Stimulated activated CD8-positive, alpha-beta memory T cell treated with anti-CD3 and anti-CD28 coated beads, Interleukin-12 subunit alpha, Interleukin-12 subunit beta, amount 100 ng/mL, for 24 hours (primary cell): ENCODE data around the gene B3GNT5.

Source experiments
- DNase-seq: peaks from one replicate; pipeline ENCODE4 v3.0.0-alpha.2; 2020; ENCODE audit errors: extremely low read depth

The B3GNT5 gene

DNA sequence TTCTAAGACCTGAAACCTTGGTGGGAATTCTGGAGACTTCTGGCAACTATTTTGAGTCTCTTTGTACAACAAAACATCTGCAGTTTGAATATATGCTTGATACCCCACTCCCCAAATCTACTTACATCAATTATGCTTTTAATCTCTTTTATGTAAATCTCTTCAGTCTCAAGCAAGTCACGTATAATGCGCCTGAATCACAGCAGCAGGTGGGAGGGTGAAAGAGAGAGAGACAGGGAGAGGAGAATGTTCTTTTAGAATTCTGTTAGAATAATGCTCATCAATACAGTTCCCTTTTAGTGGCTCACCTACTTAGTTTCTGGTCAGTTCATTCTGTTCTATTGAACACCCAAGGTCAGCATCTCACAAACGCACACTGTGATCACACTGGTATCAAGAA, 22.2 kb upstream of the B3GNT5 start:
- DNase-seq, result no peak

DNA sequence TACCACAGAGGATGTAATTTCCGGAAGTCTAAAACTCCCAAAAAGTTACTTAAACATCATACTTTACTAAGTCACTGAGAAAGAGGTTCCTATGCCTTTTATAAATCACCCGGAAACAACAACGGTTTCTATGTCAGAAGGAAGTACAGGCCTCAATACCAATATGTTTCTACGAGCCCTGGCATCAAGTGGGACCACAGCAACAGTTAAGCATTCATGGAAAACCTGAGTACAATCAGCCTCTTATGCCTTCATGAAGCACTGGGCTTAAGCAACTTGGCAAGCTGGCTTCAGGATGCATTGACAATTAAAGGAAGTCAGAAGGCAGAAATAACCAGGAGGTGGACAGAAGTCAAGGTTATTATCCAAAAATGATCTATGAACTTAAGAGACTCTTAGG, 19.1 kb upstream of the B3GNT5 start:
- no peak for DNase-seq

DNA sequence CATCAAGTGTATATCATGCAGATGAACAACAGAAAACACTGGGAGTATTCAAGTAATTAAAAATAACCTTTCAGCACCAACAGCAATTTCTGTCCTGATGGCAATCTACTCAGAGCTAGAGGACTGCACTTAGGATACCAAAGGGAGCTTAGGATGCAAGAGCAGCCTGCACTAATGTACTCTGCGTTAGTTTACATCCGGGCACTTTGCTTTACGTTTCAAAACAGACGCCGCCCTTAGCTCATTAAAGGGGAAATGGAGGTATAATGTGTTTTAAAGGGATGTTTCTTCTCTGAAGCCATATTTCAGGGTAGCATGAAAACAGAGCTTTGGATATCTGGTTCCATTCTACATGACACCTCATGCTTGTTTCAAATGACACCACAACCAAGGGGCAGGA, 14.0 kb upstream of the B3GNT5 start:
- no peak for DNase-seq

DNA sequence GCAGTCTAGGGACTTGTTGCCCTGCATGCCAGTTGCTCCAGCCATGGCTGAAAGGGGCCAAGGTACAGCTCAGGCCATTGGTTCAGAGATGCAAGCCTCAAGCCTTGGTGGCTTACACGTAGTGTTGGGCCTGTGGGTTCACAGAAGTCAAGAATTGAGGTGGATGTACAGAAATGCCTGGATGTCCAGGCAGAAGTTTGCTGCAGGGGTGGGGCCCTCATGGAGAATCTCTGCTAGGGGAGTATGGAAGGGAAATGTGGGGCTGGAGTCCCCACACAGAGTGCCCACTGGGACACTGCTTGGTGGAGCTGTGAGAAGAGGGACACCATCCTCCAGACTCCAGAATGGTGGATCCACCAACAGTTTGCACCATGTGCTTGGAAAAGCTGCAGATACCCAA, 10.6 kb upstream of the B3GNT5 start:
- DNase-seq, result no peak

DNA sequence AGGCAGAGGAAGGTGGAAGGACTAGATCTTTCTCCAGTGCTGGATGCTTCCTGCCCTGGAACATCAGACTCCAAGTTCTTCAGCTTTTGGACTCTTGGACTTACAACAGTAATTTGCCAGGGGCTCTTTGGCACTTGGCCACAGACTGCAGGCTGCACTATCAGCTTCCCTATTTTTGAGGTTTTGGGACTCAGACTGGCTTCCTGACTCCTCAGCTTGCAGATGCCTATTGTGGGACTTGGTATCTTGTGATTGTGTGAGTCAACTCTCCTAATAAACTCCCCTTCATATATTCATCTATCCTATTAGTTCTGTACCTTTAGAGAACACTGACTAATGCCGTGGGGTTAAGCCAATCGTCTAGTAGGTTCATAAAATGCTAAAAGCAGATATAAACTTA, 8.8 kb upstream of the B3GNT5 start:
- DNase-seq, result no peak

DNA sequence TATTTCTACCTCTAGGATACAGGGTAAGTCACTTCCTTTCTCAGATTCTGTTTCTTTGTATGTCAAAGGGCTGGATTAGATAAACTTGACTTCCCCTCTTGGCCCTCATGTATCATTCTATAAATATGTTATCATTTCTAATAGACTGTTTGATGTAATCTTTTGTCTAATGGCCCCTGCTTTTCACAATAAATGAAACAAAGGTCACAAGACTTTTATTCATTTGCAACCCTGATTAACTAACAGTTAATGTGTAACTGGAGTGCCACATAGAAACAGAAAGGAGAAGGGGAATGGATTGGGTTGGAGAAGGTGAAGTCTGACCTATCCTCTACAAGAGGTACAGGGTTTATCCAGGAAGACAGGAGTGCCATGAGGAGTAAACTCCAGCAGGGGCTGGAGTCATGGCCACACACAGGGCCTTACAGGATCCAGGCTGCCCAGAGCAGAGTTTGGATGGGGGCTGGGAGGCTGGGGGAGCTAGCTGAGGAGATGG, 8.0 kb upstream of the B3GNT5 start:
- no peak for DNase-seq

DNA sequence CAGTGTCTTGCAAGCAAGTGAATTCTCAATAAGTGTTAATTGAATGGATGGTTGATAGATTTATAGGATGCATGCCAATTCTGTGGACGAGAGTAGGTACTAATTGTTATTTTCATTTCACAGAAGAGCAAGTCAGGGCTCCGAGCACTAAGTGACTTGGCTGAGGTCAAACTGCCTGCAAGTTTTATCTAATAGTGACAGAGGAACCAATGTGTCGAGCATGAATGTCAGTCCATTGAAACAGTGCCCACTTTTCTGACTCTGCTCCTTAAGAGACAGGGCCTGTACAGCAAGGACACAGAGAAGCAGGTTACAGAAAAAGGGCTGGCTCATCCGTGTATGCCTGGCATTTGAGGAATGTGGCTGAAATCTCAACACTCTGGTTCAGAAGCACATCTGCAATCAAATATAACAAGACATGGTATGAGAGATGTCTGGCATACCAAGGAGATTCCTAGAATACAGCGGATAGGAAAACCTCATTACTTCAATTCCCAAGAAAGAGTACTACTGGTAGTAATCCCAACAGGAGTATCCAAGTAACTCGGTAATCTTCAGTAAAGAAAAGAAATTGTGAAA, 6.0 kb upstream of the B3GNT5 start:
- DNase-seq, result no peak

DNA sequence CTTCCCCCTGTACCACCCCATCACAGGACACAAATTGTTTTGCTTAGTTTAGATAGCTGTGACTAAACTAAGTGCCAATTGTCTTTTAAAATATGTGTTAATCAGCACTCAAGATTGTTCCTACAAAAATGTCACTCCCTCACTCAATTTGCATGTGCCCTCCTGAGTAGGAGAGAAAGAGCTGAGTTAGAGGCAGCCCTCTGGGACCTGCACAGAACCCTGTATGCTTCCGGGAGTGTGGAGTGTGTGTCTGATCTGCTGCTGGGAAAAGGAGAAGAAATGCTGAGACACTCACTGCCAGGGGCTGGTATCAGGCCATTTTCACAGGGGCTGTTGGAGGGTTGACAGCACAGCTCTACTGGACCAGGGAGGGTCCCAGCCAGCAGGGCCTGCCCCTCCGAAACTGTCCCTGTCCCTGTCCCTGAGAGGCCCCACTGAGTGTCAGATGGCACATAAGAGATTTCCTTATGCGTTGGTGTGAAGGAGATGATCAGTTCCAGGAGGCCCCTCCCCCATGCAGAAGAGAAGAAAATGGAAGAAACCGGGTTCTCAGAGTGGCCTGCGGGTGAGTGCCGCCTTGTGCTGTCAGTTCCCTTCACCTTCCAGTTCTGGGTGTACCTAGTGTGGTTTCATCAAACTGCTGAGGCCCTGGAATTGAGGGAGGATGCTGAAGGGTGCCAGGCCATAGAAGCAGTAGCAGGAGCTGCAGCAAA, 3.9 kb upstream of the B3GNT5 start:
- no peak for DNase-seq

DNA sequence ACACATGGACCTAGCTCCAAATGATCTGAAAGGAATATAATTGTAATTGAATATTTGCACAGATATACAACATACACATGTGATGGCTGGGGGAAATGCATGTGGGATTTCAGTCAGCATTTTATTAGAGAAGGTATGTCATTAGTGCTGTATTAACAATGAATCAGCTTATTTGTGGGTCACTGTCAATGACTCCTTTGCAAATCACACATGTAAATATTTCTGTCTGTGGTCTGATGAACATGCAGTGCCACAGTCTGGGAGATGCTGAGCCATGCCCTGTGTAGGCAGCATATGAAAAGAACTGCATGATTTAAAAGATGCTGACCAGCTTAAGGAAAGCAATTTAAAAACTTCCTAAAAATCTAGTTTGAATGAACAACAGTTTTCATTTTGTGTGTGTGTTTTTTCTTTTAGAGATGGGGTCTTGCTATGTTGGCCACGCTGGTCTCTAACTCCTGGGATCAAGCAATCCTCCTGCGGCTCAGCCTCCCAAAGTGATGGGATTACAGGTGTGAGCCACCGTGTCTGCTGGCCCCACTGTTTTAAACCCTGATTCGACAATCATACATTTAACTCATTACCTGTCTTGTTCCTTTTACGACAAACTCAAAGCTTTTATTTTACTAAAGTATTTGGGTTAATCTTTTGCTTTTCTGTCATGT, 803 bp upstream of the B3GNT5 start:
- no peak for DNase-seq

DNA sequence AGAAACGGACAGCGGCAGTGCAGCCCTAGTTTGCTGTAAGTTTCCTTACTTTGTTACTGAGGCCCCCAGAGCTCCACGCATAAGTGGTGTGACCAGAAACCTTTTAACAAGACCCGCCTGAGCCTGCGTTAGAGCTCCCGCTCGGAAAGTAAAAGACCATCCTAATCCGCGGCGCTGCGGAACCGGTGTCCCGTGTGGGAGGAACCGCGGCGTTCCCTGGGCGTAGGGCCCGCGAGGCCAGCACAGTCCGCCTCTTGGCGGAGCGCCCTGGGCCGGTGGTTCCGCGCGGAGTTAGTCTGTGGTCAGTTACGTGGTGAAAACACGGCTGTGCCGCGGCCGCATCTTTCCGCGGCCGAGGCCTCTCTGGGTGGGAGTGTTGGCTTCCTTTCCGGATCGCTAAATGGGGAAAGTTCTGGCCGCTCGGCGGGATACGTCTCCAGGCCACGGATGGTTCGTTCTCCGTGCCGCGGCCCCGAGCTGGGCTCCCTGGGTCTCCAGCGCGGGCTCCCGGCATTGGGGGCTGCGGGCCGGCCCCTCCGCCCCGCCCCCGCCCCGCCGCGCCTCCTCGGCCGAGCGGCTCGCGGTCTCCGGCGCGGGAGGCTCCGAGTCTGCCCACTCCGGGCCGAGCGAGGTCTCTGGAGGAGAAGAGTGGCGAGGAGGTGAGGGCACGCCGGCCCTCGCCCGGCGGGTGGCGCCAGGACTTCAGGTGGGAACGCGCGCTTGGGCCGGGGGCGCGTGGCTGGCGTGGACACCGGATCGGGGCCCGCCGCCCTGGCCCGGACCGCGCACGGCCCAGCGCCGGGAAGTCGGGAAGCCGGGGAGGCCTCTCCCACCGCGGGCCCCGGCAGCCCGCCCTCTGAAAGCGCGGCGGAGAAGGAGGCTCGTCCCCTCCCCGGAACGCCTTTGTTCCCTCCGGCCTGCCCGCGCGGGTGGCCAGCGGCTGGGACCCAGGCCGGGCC, 754 bp downstream of the B3GNT5 start:
- DNase-seq, result no peak

DNA sequence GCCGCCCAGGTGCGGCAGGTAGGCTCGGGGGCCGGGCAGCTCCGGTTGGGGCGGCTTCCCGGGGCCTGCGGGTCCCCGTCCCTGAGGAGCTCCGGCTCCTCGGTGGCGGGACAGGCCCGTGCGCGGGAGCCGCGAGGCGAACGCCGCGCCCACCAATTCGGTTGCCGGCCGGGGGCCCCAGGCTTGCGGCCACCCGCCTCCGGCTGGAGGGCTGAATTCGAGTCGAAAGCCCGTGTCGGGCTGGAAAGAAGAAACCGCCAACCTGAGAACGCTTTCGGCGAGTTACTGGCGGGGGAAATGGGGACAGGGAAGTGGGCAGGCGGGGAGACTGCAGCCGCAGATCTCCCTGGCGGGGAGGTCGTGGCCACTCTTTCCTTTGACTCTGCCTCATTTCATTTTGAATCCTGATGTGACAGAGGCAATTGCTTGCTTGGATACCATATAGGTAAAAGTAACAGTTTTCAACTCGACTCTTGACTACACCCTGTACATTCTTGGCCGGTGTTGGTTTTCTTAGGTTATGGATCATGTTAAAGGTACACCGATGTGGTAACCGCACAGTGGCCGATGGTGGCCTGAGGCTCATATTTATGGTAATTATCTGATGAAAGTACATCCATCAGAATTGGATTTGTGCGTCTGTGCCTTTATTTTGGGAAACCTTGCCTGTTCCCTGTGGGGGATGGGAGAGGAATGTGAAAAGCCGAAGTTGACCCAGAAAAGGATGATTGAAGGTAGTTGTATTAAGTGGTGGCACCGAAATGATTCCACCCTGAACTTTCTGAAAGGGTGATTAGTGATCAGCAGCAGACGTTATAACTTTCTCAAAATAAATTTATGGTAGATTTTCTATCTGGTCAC, 1.7 kb downstream of the B3GNT5 start:
- DNase-seq, result no peak

DNA sequence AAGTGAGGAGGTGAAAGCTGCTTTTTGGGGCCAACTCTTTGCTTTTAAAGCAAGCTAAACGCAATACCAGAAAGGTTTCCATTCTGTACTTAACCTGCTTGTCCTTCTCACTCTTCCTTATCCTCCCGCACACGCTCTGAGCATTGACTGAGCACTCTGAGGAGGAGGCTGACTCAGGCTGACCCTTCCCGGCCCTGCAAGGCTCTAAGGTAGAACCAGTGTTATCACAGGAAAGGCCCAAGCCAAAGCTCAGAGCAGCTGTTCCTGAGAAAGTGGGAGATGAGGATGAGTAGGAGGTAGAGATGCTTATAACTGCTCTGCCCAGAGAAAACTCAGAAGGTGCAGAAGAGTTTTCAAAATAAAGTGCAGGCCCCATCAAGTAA, 2.3 kb downstream of the B3GNT5 start:
- DNase-seq, result no peak

DNA sequence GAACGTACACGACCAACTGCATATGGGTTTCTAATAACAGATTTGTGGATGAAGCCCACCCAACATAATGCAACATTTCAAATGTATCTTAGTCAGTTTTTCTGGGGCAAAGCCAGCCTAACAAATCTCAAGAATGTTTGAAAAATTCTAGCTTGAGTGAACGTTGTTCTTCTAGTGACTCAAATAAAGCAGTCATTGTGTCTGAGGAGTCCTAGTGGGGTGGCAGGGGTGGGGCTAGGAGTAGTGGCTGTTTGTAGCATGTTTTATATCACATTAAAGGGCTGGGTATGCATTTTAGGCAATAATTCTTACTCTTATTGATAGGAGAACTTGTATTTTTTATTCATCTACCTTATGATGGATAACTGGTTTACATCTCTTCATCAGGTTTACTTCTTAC, 6.0 kb downstream of the B3GNT5 start:
- no peak for DNase-seq

DNA sequence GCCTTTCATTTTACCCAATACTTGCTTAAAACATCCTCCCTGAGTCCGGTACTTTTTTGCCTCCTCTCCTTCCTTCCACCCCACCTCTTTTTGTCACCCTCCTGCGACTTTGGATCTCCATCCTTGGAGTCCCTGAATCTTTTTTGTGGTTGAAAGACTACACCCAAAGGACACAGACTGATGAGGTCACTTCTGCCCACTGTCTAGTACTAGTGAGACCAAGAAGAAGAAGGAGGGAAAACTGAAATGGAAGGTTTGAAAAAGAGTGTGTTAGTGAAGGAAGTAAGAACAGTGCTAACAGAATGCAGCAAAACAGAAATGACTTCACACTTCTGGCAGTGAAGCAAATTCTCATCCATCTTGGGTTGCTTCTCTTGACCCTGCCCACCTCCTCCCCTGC, 6.6 kb downstream of the B3GNT5 start:
- DNase-seq, result no peak

DNA sequence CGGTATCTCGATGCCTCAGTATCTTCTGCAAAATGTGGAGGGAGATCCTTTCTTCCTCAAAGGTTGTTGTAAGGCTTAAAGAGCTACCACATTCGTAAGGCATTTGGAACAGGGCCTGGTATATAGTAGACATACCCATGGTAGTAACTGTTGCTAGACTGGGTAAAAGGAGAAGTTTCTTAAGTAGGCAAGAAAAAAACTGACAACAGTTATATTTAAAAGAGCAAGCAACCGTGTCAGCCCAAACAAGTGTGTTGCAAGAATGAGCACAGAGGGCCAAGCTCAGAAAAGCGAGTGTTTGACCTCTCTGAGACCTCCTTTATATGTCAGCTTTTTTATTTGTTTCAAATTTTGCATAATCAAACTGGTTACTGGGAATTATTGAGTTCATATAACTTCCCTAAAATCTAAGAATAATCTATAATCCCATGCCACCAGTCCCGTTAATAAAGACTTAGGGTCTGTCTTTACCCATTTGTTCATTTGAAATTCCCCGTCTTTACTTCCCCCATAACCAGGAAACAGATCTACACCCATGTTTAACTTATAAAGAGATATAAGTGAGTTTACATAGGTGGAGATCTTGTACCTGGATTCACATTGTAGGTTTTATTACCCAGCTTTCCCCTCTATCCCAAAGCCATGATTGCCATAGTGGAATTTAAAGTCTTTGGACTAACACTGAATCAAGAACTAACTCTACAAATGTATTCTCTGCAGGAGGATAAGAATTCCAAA, 7.3 kb downstream of the B3GNT5 start:
- DNase-seq, result no peak

DNA sequence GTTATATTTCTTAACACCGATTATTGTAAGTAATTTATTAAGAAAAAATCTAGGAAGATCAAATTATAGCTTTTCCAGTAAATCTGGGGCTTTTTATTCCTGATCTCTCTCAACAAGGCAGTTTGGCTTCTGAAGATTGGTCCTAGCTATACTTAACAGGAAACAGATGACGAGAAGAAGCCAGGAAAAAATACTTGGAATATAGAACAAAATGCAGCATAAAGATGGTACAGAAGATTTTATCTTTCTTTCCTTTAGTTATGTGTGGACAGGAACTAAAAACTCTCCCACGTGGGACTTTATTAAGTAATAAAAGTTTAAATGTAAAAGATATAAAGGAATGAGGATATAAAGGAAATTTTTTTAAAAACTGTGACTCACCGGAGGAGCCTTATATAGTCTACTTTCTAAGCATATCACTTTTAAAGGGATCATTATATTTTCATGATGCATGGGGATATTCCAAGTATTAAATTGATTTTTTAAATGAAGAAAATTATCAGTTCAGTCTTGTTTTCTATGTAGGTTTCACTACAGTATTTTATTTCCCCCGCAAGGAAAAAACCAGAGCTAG, 8.2 kb downstream of the B3GNT5 start:
- no peak for DNase-seq

DNA sequence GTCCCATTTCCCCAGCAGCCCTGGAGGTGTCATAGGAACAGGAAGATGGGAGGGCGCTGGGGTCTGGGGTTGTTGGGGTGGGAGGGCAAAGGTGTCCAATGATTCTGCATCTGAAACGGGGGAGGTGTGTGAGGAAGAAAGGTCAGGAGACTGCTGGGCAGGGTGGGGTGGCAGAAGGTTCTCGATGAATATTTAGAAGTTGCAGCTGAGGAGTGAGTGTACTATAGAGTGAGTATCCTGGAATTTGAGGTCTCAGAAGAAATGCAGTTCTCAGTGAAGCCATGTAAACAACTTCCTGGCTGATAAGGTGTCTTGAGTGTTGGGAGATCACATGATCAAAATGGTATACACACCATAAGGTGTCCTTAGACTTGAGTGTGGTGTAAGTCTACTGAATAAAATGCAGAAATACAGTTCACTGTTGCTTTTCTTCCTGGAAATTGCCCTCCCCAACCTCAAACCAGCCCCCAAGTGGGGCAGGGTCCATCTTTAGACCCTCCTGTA, 9.9 kb downstream of the B3GNT5 start:
- DNase-seq, result no peak

DNA sequence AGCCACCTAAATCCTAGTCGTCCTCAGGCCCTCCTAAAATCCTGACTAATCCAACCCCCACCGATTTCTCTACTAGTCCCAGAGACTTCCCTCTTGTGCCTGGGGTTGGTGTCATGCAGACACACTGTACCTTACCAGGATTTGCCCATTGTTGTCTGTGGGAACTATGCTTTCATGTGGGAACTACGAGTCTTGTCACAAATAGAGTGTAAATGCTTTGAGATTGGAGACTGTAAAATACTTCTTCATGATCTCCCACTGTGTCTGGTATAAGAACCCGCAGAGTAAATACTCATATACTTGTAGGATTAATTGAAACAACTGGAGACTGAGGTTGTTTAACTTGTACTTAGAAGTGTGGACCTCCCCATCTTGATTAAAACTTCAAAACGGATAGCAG, 11.2 kb downstream of the B3GNT5 start:
- DNase-seq, result no peak

DNA sequence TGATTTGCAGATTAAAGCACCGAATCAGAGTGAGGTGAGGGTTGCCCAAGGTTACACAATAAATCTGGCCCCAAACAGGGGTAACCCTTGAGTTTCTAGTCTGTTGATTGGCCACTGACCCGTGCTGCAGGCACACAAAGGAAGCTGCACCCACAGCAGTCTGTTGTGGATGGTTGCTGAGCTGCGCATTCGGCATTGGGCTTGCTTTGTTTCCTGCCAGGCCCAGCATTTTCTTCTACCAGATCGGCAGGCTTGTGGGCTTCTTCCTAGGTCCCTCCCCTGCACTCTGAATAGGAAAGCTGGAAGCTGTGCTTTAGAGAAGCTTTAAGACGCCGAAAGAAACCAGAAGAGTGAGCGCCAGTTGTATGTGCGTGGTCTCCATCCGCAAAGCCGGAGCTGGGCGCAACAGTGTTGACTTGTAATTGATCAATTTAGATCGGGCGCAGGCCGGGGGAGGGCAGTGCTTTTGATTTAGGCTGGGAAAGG, 12.1 kb downstream of the B3GNT5 start:
- no peak for DNase-seq
